Stimulated activated memory B cell treated with anti-CD40 and anti-IgM and Interleukin-4, amounts not matched to agents 10 μg/mL and 1 μg/mL and 100 μg/mL, for 72 hours (primary cell): Measurements from ENCODE around the gene PTPMT1.
"Not testable (repeated sequence)": the region's sequence is repeated elsewhere in the genome, so short reads cannot be mapped to it uniquely, and the experiment has no call there.

Experiments
- ATAC-seq: fragments of 150-1000 bp; cut with Tn5 transposase; 2 replicates; pipeline ENCODE4 v1.10.0; 2021
- H3K27ac Mint-ChIP-seq: one replicate; pipeline ENCODE4 v1.8.0; 2022; ENCODE audit warnings: mild to moderate bottlenecking, mixed read lengths
- H3K27me3 Mint-ChIP-seq: one replicate; pipeline ENCODE4 v1.8.0; 2022; ENCODE audit warnings: mixed read lengths
- H3K36me3 Mint-ChIP-seq: one replicate; pipeline ENCODE4 v1.8.0; 2022; ENCODE audit warnings: mixed read lengths
- H3K4me1 Mint-ChIP-seq: one replicate; pipeline ENCODE4 v1.8.0; 2022; ENCODE audit warnings: mixed read lengths
- H3K4me3 Mint-ChIP-seq: one replicate; pipeline ENCODE4 v1.8.0; 2022; ENCODE audit warnings: mild to moderate bottlenecking, moderate library complexity, mixed read lengths
- H3K9me3 Mint-ChIP-seq: one replicate; pipeline ENCODE4 v1.8.0; 2022; ENCODE audit warnings: mixed read lengths

Gene PTPMT1

DNA sequence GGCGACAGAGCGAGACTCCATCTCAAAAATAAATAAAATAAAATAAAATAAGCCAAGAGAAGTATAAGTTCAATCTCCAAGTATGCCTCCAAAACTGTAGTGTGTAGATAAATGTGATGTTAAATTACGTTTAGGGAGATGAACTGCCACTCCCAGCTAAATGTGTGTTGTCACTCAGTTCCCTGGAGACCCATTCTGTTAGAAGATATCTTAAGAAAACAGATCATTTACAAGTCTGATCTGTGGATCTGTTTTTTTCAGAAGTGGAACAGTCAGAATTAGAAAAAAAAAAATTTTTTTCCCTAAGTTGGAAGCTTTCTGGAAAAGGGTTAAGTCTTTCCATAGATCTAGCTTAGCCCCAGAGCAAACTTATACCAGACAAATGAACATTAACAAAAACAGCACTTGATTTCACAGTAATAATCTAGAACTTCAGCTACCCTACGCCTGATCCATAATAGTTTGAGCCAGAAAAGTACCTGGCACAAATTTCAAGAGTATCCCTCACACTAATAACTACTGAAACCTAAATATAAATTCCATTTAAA, 30.6 kb upstream of the PTPMT1 start:
- Mint-ChIP-seq H3K4me3 (no peak overlapping the region), H3K4me1 (peaks cover 53% of the 10 kb centered on the region), H3K27me3 (no peaks in the 10 kb centered on the region), H3K27ac (no peak overlapping the region), H3K9me3 (no peaks in the 10 kb centered on the region), H3K36me3 (peaks cover 17% of the 10 kb centered on the region)
- no peak for ATAC-seq

DNA sequence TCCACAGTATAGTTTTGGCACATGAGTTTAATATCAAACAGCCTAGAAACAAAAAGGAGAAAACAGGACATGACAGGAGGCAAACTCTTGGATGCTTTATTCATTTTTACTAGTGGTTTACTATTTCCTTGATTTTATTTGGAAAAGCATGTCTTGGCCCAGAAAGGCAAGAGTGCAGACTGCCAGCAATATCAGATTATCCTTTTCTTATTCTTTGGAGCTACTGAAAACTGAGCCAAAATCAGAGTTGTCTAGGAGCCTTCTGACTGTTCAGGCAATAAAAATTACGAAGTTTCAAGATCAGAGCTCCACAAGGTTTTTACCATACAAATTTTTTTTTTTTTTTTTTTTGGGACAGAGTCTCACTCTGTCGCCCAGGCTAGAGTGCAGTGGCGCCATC, 28.5 kb upstream of the PTPMT1 start:
- peaks cover 52% of the 10 kb centered on the region for H3K4me1 Mint-ChIP-seq
- ATAC-seq = no peak
- no peaks in the 10 kb centered on the region for H3K27me3 Mint-ChIP-seq
- H3K9me3 Mint-ChIP-seq = no peaks in the 10 kb centered on the region
- H3K36me3 Mint-ChIP-seq = peaks cover 20% of the 10 kb centered on the region
- H3K4me3 Mint-ChIP-seq = no peak overlapping the region
- no peak overlapping the region for H3K27ac Mint-ChIP-seq

DNA sequence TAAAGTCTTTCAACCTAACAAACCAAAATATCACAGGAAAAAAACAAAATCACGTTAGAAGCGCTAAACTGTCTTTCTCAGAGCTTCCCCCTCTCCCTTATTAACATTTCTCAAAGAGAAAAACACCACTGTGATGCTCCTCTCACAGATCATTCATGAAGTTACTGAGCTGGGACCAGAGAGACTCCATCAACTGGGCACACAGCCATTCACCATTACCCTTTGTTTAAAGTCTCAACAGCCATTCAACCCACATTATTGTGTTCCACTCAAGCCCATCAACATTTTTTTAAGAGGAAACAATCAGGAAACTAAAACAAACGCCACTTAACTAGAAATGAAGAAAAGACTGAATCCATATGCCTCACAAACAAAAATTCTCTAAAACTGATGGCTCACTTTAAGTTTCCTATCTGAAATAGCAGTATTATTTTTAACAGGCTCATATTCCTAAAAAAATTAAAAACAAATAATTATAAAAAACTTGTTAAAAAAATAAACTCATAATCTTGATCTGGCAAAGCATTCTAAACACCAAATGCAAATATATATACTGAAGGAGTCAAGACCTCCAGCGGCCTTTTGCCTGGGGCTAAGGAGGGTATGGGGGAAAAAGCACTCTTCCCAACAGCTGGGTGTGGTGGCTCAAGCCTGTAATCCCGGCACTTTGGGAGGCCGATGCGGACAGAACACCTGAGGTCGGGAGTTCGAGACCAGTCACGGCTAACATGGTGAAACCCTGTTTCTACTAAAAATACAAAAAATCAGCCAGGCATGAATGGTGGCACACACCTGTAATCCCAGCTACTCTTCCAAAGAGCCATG, 26.4 kb upstream of the PTPMT1 start:
- peaks cover 62% of the 10 kb centered on the region for H3K4me1 Mint-ChIP-seq
- no peak for ATAC-seq
- H3K4me3 Mint-ChIP-seq = no peak overlapping the region
- peaks cover 20% of the 10 kb centered on the region for H3K36me3 Mint-ChIP-seq
- H3K9me3 Mint-ChIP-seq = no peaks in the 10 kb centered on the region
- no peaks in the 10 kb centered on the region for H3K27me3 Mint-ChIP-seq
- H3K27ac Mint-ChIP-seq = peak overlapping the region; percentile 39

DNA sequence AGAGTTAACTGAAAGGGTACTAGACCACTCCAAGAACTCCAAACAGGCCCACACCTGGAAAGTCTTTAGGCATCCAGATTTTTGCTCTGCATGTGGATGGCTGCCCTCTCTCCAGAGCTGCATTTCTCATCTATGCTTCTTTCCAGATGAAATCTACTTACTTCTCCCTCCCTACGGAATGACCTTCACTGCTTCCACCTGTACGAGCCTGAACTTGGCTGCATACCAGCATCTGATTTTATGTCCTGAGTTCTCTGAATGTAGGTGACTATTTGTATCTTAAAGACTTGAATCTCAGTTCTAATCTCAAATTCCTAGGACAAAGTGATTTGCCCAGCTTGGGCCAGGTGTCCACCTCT, 25.7 kb upstream of the PTPMT1 start:
- Mint-ChIP-seq H3K27ac (peak overlapping the region; percentile 48), H3K4me1 (peaks cover 69% of the 10 kb centered on the region)

DNA sequence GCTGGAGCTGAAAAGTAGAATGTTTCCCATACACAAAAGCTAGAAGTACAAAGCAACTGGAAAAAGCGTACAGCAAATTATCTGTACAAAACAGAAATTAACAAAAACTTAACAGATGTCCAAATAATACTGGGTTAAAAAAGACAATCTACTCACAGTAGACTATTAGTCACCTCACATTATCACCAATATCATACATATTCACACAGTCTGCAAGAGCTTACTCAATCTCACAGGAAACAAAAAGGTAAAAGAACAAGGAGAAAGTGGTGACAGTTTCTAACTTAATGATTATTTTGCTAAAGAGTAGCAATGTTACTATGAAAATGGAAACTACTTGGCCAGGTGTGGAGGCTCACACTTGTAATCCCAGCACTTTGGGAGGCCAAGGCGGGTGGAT, 24.3 kb upstream of the PTPMT1 start:
- no peak for ATAC-seq
- Mint-ChIP-seq H3K36me3 (peaks cover 18% of the 10 kb centered on the region), H3K4me1 (peaks cover 65% of the 10 kb centered on the region), H3K27me3 (no peaks in the 10 kb centered on the region), H3K27ac (peak overlapping the region; percentile 48), H3K4me3 (no peak overlapping the region), H3K9me3 (no peaks in the 10 kb centered on the region)

More for the DNA sequence above, 25.7 kb upstream of the PTPMT1 start:
- no peak for ATAC-seq
- Mint-ChIP-seq H3K4me3 (no peak overlapping the region), H3K36me3 (peaks cover 20% of the 10 kb centered on the region), H3K27me3 (no peaks in the 10 kb centered on the region), H3K9me3 (no peaks in the 10 kb centered on the region)

DNA sequence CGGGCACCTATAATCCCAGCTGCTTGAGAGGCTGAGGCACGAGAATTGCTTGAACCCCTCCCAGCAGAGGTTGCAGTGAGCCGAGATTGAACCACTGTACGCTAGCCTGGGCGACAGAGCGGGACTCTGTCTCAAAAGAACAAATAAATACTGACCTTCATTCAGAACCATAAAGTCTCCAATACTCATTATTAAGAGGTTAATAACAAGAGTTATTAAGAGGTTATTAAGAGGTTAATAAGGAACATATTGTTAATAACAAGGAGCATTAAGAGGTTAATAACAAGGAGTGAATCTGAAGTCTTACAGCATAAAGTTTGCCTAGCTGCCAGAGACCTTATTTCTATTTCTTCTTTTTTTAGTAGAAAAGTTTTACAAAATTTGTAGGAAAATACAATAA, 20.1 kb upstream of the PTPMT1 start:
- Mint-ChIP-seq H3K4me1 (peaks cover 64% of the 10 kb centered on the region), H3K4me3 (no peak overlapping the region), H3K9me3 (no peaks in the 10 kb centered on the region), H3K27ac (no peak overlapping the region), H3K36me3 (peaks cover 21% of the 10 kb centered on the region), H3K27me3 (no peaks in the 10 kb centered on the region)
- no peak for ATAC-seq

DNA sequence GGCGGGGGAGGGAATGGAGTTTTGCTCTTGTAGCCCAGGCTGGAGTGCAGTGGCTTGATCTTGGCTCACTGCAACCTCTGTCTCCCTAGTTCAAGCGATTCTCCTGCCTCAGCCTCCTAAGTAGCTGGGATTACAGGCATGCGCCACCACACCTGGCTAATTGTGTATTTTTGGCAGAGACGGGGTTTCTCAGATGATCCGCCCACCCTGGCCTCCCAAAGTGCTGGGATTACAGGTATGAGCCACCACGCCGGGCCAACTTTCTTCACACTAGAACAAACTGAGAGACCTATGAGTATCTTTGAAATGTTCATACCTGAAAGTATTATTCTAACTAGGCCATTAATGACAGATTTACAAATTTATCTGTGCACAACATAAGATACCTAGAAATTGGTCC, 19.1 kb upstream of the PTPMT1 start:
- not testable (repeated sequence) for H3K27ac Mint-ChIP-seq, H3K27me3 Mint-ChIP-seq, ATAC-seq, H3K4me3 Mint-ChIP-seq, H3K9me3 Mint-ChIP-seq
- H3K36me3 Mint-ChIP-seq = peaks cover 12% of the 10 kb centered on the region
- peaks cover 64% of the 10 kb centered on the region for H3K4me1 Mint-ChIP-seq

DNA sequence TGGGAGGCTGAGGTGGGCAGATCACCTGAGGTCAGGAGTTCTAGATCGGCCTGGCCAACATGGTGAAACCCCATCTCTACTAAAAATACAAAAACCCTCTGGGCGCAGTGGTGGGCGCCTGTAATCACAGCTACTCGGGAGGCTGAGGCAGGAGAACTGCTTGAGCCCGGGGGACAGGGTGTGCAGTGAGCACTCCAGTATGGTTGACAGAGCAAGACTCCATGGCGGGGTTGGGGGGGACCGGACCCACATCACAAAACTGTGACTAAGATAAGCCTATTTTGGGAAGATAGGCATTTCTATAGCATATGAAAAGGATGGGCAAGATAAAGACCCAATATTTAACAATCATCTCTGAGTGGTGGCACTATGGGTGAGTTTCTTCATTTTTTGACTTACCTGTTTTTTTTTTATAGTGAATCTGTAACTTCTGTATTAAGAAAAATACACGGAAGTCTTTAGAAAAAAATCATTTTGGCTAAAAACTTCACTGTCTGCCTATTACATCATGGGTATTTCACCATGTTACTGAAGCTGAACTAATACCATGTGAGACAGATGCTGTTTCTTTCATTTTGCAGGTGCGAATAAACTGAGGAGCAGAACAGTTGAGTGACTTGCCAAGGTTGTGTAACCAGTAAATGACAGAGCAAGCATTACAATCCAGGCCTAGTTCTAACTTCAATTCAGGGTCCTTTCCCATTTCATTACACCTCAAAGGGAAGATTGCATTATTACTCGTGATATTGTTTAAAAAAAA, 14.9 kb upstream of the PTPMT1 start:
- no peaks in the 10 kb centered on the region for H3K9me3 Mint-ChIP-seq
- peak overlapping the region; percentile 99 for H3K4me3 Mint-ChIP-seq
- peak overlapping the region; percentile 100 for H3K27ac Mint-ChIP-seq
- H3K4me1 Mint-ChIP-seq = peaks cover 55% of the 10 kb centered on the region
- ATAC-seq = no peak
- peaks cover 21% of the 10 kb centered on the region for H3K36me3 Mint-ChIP-seq
- no peaks in the 10 kb centered on the region for H3K27me3 Mint-ChIP-seq

DNA sequence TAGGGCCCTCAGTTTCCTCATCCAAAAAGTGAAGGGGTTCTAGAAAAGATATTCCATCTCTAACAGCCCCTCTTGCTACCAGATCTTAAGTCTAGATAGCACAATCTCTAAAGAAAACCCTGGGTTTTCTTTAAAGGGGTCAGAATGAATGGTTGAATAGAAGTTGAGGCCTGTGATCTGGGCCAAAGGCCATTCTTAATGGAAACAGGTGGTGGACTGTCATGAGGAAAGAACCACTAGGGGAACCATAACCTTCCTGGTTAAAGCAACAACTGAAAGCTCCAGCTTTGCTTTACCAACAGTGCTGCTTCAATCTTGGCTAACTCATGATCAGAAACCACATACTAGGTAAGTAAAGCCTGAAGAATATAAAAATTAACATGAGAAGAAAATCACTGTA, 14.3 kb upstream of the PTPMT1 start:
- H3K4me1 Mint-ChIP-seq = peaks cover 55% of the 10 kb centered on the region
- peak overlapping the region; percentile 99 for H3K4me3 Mint-ChIP-seq
- H3K36me3 Mint-ChIP-seq = peaks cover 22% of the 10 kb centered on the region
- no peak for ATAC-seq
- H3K27me3 Mint-ChIP-seq = no peaks in the 10 kb centered on the region
- peak overlapping the region; percentile 100 for H3K27ac Mint-ChIP-seq
- H3K9me3 Mint-ChIP-seq = no peaks in the 10 kb centered on the region

DNA sequence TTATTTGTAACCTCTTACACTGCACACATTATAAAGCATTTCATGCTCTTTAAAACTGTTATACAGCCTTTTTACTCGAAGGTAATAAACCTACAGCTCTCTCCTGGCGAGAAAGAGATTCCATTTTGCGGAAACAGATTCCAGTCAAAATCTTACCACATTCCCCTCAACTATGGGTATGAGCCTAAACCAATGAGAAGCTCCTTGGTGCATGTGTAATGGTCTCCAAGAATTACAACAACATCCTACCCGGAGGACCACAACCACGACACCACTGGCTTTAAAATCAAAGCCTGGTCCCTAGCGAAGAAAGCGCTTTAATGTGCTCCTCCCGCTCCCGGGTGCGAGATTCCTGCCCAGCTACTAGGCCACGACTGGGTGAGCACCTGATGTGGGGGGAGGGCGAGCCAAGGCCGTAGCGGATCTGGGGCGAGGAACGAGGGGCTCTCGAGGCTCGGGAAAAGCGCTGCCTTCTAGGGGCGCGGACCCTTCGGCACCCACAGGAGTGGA, 13.3 kb upstream of the PTPMT1 start:
- Mint-ChIP-seq H3K27me3 (no peaks in the 10 kb centered on the region), H3K4me3 (peak overlapping the region; percentile 99), H3K27ac (peak overlapping the region; percentile 100), H3K4me1 (peaks cover 52% of the 10 kb centered on the region), H3K36me3 (peaks cover 22% of the 10 kb centered on the region), H3K9me3 (no peaks in the 10 kb centered on the region)
- ATAC-seq = peak; percentile 1

DNA sequence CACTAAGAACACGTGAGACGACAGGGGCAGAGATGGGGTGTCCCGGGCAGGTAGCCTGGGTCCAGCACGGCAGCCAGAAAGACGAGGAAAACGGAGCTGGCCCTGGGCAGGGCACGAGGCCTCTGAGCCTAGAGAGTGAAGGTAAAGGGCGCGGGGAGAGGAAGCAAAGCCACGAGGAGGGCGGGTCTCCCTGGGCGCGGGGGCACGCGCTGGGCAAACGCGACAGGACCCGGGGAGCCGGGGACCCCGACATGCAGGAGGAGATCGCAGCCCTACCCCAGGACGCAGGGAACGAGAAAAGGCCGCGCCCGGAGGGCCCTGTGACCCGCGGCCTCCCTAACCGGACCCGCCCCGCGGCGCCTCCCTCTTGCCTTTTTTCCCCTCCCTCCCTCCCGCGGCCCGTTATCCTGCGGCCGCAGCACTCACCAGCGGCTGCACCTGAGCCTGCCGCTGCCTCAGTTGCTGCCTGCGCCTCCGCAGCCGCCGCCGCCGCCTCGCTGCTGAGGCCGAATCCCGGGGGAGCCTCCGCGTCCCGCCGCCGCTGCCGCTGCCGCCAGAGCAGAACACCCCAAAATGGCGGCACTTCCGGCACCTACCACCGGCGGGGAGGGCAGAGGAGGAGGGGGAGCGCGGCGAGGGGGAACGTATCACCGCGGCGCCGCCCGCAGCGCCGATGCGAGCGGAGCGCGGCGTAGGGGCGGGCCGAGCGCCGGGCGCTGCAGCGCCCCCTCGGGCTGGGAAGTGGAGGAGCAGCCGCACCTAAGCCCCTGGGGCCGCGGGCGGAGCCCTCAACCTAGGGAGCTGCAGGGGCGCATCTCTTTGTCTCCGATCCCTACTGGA, 12.6 kb upstream of the PTPMT1 start, which contains the start of gene CELF1:
Gene CELF1 (minus strand): TSS at position 567 of the 840 bp plus-strand sequence. CDS start 53,609 bp downstream, outside the sequence.
- Mint-ChIP-seq H3K4me3 (peak within 1 kb of the TSS; percentile 99), H3K9me3 (no peaks in the 10 kb centered on the region), H3K4me1 (peaks cover 45% of the 10 kb centered on the region), H3K27me3 (no peaks in the 10 kb centered on the region), H3K27ac (peak within 1 kb of the TSS; percentile 100), H3K36me3 (peaks cover 22% of the 10 kb centered on the region)
- peak; percentile 98 for ATAC-seq

DNA sequence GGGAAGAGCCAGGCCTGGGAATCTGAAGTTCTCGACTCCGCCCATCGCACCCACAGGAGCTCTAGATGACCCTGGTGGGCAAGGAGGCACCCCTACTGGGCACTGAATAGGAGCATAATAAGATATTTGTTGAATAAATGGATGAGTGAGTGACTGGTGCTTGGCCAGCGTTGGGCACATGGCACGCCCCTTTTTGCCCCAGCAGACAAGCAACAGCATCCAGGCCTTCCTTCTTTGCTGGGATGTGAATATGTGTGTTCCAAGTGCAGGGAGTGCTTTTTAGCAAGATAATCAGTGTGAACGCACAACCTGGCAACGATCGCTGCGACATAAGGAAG, 12.0 kb upstream of the PTPMT1 start:
- peak overlapping the region; percentile 99 for H3K4me3 Mint-ChIP-seq
- H3K9me3 Mint-ChIP-seq = no peaks in the 10 kb centered on the region

DNA sequence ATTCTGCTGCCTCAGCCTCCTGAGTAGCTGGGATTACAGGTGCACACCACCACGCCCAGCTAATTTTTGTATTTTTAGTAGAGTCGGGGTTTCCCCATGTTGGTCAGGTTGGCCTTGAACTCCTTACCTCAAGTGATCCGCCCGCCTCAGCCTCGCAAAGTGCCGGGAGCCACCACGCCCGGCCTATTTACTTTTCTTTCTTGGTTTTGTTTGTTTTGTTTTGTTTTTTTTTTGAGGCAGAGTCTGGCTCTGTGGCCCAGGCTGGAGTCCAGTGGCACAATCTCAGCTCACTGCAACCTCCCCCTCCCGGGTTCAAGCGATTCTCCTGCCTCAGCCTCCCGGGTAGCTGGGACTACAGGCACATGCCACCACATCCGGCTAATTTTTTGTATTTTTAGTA, 8.4 kb upstream of the PTPMT1 start:
- H3K27ac Mint-ChIP-seq, H3K27me3 Mint-ChIP-seq, H3K4me3 Mint-ChIP-seq, H3K9me3 Mint-ChIP-seq, ATAC-seq: not testable (repeated sequence)
- peaks cover 13% of the 10 kb centered on the region for H3K4me1 Mint-ChIP-seq
- H3K36me3 Mint-ChIP-seq = peaks cover 11% of the 10 kb centered on the region

More for the DNA sequence above, 12.0 kb upstream of the PTPMT1 start:
- H3K27me3 Mint-ChIP-seq = no peaks in the 10 kb centered on the region
- peaks cover 39% of the 10 kb centered on the region for H3K4me1 Mint-ChIP-seq
- H3K36me3 Mint-ChIP-seq = peaks cover 18% of the 10 kb centered on the region
- ATAC-seq = peak; percentile 50
- peak overlapping the region; percentile 100 for H3K27ac Mint-ChIP-seq

DNA sequence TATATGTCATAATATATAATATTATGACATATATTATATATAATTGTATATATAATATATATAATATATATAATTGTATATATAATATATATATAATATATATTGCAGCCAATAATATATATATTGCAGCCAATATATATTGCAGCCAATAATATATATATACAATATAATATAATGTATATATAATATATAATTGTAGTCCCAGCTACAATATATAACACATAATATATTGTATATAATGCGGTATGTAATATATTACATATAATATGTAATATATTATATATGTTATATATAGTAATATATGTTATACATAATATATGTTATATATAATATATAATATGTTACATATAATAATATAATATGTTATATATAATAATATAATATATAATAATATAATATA, 6.7 kb upstream of the PTPMT1 start:
- Mint-ChIP-seq H3K4me3 (no peak overlapping the region), H3K36me3 (peaks cover 5% of the 10 kb centered on the region), H3K9me3 (no peaks in the 10 kb centered on the region), H3K27me3 (no peaks in the 10 kb centered on the region), H3K4me1 (peaks cover under 1% of the 10 kb centered on the region), H3K27ac (no peak overlapping the region)
- no peak for ATAC-seq

DNA sequence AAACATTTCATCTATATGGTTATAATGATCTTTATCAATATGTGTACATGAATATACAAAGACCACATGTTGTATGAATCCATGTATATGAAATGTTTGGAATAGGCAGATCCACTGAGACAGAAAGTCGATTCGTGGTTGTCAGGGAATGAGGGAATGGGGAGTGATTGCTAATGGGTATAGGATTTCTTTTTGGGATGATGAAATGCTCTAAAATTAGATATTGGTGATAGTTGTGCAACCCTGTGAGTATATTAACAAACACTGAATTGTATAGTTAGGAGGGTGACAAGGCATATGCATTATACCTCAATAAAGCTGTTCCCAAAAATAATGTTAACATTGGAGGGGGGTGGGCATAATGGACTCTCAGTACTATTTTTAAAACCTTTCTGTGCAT, 5.0 kb upstream of the PTPMT1 start:
- H3K27me3 Mint-ChIP-seq = no peaks in the 10 kb centered on the region
- H3K27ac Mint-ChIP-seq = no peak overlapping the region
- H3K4me1 Mint-ChIP-seq = peaks cover 9% of the 10 kb centered on the region
- H3K4me3 Mint-ChIP-seq = no peak overlapping the region
- H3K9me3 Mint-ChIP-seq = no peaks in the 10 kb centered on the region
- H3K36me3 Mint-ChIP-seq = peaks cover 2% of the 10 kb centered on the region
- ATAC-seq = no peak
